Measurements from ENCODE around the gene DGLUCY.

- TF ChIP-seq, protein P1, sequence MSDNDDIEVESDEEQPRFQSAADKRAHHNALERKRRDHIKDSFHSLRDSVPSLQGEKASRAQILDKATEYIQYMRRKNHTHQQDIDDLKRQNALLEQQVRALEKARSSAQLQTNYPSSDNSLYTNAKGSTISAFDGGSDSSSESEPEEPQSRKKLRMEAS (IDR thresholded peaks at IDR 0.05): no peak
- TF ChIP-seq CTCF (IDR thresholded peaks at IDR 0.05; ENCODE audit: low read depth, low read length, missing input control) (no peak), REST (IDR thresholded peaks at IDR 0.05) (no peak), RAD21 (IDR thresholded peaks at IDR 0.05) (no peak), JUND (IDR thresholded peaks at IDR 0.05) (no peak), ATF3 (IDR thresholded peaks at IDR 0.05) (no peak)
Observed at GRCh38 chr14:91098591-91098990, 15.3 kb upstream of the DGLUCY start.

Data from liver (tissue), 3 donors.